Measurements from ENCODE around the gene DMD.
"Not testable (repeated sequence)": the region's sequence is repeated elsewhere in the genome, so short reads cannot be mapped to it uniquely, and the experiment has no call there.

Gene DMD

DNA sequence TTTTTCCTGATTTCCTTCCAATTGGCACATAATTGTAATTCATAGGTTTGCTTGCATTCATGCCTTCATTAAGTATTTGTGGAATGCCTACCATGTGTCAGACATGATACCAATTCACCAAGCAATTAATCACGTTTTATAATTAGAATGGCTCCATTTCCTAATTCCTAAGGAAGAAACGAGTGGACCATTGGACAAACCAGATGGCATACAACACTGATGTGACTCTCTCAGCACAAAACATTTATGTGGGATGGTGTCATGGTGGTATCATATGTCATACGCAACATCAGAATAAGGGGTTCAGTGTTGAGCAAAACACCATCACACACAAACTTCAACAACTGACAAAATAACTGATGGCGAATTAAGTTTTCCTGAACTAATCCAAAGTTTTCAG is 502.8 kb downstream of the DMD start:
- H3K4me3 ChIP-seq (ENCODE audit: low read depth, low read length), result no peak overlapping the region
- no peak for DNase-seq (ENCODE audit: low read depth)
- TF ChIP-seq POLR2A (IDR thresholded peaks at IDR 0.05; ENCODE audit: extremely low read depth, insufficient read length) (no peak), MYC (IDR thresholded peaks at IDR 0.05; ENCODE audit: low read depth, low read length) (no peak)
- TF ChIP-seq, protein P1, sequence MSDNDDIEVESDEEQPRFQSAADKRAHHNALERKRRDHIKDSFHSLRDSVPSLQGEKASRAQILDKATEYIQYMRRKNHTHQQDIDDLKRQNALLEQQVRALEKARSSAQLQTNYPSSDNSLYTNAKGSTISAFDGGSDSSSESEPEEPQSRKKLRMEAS (IDR thresholded peaks at IDR 0.05; ENCODE audit: low read depth, low read length), result no peak
- TF ChIP-seq, protein P2, sequence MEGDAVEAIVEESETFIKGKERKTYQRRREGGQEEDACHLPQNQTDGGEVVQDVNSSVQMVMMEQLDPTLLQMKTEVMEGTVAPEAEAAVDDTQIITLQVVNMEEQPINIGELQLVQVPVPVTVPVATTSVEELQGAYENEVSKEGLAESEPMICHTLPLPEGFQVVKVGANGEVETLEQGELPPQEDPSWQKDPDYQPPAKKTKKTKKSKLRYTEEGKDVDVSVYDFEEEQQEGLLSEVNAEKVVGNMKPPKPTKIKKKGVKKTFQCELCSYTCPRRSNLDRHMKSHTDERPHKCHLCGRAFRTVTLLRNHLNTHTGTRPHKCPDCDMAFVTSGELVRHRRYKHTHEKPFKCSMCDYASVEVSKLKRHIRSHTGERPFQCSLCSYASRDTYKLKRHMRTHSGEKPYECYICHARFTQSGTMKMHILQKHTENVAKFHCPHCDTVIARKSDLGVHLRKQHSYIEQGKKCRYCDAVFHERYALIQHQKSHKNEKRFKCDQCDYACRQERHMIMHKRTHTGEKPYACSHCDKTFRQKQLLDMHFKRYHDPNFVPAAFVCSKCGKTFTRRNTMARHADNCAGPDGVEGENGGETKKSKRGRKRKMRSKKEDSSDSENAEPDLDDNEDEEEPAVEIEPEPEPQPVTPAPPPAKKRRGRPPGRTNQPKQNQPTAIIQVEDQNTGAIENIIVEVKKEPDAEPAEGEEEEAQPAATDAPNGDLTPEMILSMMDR (IDR thresholded peaks at IDR 0.05; ENCODE audit: low read depth, low read length), result no peak

DNA sequence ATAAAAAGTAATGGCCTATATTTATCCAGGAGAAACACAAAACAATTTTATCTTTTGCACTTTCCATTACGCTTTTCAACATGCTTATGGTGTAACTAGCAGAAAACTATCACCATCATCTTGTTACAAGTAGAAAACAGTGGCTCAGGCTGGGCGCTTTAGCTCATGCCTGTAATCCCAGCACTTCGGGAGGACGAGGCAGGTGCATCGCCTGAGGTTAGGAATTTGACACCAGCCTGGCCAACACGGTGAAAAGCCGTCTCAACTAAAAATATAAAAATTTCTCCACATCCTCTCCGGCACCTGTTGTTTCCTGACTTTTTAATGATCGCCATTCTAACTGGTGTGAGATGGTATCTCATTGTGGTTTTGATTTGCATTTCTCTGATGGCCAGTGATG is 506.0 kb downstream of the DMD start:
- not testable (repeated sequence) for DNase-seq (ENCODE audit: low read depth); H3K4me3 ChIP-seq (ENCODE audit: low read depth, low read length)

DNA sequence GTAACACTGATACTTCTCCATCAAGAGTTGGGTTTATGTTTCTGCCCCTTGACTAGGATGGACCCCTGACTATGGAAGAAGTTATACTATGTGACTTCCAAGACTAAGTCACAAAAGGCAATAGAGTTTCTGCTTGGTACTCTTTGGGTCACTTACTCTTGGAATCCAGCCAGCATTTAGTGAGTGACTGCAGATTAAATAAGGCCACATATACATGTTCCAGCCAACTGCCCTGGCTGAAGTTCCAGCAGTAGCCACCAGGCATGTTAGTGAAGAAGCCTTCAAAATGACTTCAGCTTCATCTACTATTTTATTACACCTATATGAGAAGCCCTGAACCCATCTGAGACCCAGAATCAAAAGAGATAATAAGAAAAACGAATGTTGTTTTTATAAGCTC is 524.0 kb downstream of the DMD start:
- DNase-seq (ENCODE audit: low read depth), result no peak
- TF ChIP-seq, protein P1 (IDR thresholded peaks at IDR 0.05; ENCODE audit: low read depth, low read length), result no peak
- TF ChIP-seq, protein P2 (IDR thresholded peaks at IDR 0.05; ENCODE audit: low read depth, low read length), result no peak
- no peak for TF ChIP-seq MYC (IDR thresholded peaks at IDR 0.05; ENCODE audit: low read depth, low read length)
- TF ChIP-seq POLR2A (IDR thresholded peaks at IDR 0.05; ENCODE audit: extremely low read depth, insufficient read length), result no peak
- no peak overlapping the region for H3K4me3 ChIP-seq (ENCODE audit: low read depth, low read length)

DNA sequence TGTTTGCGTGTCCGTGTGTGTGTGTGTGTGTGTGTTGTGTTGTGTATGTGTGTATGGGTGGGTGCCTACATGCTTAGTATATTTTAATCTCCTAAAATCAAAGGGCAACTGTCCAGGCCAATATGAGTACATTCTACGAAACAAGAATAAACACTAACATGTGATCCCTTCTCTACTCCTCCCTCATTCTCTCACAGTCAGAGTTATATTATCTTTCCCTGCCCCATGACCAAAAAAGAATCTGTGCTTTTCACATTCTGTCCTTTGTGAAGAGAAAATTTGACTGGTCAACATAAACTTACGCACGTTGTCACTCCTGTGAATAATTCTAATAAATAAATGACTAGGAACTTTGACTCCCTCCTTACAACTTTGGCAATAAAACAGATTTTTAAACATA is 532.9 kb downstream of the DMD start:
- H3K4me3 ChIP-seq (ENCODE audit: low read depth, low read length), result no peak overlapping the region
- TF ChIP-seq, protein P1 (IDR thresholded peaks at IDR 0.05; ENCODE audit: low read depth, low read length), result no peak
- TF ChIP-seq, protein P2 (IDR thresholded peaks at IDR 0.05; ENCODE audit: low read depth, low read length), result no peak
- TF ChIP-seq POLR2A (IDR thresholded peaks at IDR 0.05; ENCODE audit: extremely low read depth, insufficient read length), result no peak
- TF ChIP-seq MYC (IDR thresholded peaks at IDR 0.05; ENCODE audit: low read depth, low read length), result no peak
- no peak for DNase-seq (ENCODE audit: low read depth)

DNA sequence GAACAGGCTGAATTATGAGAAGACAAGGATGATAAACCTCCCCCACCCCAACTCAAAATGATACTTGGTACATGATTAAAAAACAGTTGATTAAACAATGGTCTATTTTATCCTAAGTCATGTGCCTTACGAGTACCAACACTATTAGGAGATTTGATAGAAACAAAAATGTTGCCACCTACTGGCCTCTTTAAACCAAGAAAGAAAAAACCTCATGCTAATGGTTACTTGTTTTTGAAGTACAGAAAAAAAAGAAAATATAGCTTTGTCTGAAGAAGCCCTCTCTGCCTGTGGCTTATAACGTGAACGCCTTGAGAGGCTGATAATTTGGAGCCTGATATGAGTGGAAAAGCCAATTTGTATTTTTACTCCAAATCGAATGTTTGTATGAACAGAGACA is 538.2 kb downstream of the DMD start:
- peak; percentile 15 for DNase-seq (ENCODE audit: low read depth)
- no peak for TF ChIP-seq POLR2A (IDR thresholded peaks at IDR 0.05; ENCODE audit: extremely low read depth, insufficient read length)
- TF ChIP-seq MYC (IDR thresholded peaks at IDR 0.05; ENCODE audit: low read depth, low read length), result no peak
- TF ChIP-seq, protein P2 (IDR thresholded peaks at IDR 0.05; ENCODE audit: low read depth, low read length), result no peak
- TF ChIP-seq, protein P1 (IDR thresholded peaks at IDR 0.05; ENCODE audit: low read depth, low read length), result no peak
- H3K4me3 ChIP-seq (ENCODE audit: low read depth, low read length), result no peak overlapping the region

DNA sequence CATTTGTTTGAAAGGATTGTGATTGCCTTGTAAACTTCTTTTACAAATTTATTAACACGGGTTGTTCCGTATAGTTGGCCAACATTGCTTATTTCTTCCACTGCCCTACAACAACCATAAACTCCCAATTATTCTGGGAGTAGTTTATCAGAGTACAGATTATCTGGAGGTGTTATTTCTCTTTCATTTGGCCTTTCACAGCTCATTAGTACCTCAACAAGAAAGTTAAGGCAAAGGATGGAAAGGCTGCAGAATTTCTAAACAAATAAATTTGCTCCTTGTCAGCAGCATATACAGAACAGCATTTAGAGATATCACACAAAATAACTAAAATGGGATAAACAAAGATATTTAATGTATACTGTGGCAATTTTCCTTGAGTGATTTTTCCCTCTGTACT is 548.8 kb downstream of the DMD start:
- no peak overlapping the region for H3K4me3 ChIP-seq (ENCODE audit: low read depth, low read length)
- no peak for DNase-seq (ENCODE audit: low read depth)
- TF ChIP-seq POLR2A (IDR thresholded peaks at IDR 0.05; ENCODE audit: extremely low read depth, insufficient read length), result no peak

DNA sequence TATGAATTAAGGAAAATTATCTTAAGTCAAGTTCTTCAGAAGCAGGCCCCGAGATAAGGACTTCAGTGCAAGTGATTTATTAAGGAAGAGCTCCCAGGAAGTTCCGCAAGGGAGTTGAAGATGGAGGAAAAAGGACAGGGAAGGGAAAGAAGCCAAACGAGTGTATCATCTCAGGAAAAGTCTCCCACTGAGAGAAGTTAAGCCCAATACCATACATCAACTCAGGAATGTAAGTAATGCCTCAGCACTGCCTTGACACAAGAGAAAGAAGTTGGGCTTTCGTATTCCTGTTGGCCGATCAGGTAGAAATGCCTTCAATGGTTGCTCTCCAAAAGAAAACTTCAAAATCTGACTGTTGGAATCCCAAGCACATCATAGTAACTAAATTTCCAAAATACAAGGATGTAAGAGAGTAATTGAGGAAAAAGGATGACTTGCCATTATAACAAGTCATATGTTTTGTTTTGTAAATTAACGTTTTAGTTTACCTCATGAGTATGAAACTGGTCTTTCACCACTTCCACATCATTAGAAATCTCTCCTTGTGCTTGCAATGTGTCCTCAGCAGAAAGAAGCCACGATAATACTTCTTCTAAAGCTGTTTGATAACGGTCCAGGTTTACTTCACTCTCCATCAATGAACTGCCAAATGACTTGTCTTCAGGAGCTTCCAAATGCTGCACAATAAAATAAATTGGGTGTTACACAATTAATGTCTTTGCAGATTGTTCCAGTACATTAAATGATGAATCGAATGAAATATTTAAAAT is 566.7 kb downstream of the DMD start:
- TF ChIP-seq MYC (IDR thresholded peaks at IDR 0.05; ENCODE audit: low read depth, low read length) (no peak), POLR2A (IDR thresholded peaks at IDR 0.05; ENCODE audit: extremely low read depth, insufficient read length) (no peak)
- TF ChIP-seq, protein P2 (IDR thresholded peaks at IDR 0.05; ENCODE audit: low read depth, low read length), result no peak
- TF ChIP-seq, protein P1 (IDR thresholded peaks at IDR 0.05; ENCODE audit: low read depth, low read length), result no peak
- H3K4me3 ChIP-seq (ENCODE audit: low read depth, low read length), result no peak overlapping the region
- no peak for DNase-seq (ENCODE audit: low read depth)

All from NB4 (cell line).